Measurements from ENCODE around the gene AMBRA1.

Gene AMBRA1

GRCh38 chr11:46498179-46498578 is 95.6 kb downstream of the AMBRA1 start:
- no peak for DNase-seq

GRCh38 chr11:46497498-46497897 is 96.3 kb downstream of the AMBRA1 start:
- DNase-seq = no peak

GRCh38 chr11:46493791-46494190 is 100.0 kb downstream of the AMBRA1 start:
- DNase-seq = no peak

GRCh38 chr11:46492532-46492931 is 101.3 kb downstream of the AMBRA1 start:
- no peak for DNase-seq

- no peak for DNase-seq
These were observed 102.0 kb downstream of the AMBRA1 start for GRCh38 chr11:46491661-46492330.

- no peak for DNase-seq
These were observed 103.2 kb downstream of the AMBRA1 start for GRCh38 chr11:46490666-46491065.

- peak; percentile 54 for DNase-seq
These were observed 103.9 kb downstream of the AMBRA1 start for GRCh38 chr11:46489656-46490560.

- no peak for DNase-seq
These were observed 107.9 kb downstream of the AMBRA1 start for GRCh38 chr11:46485856-46486443.

- no peak for DNase-seq
These were observed 109.7 kb downstream of the AMBRA1 start for GRCh38 chr11:46484101-46484500.

GRCh38 chr11:46480909-46481308 is 112.9 kb downstream of the AMBRA1 start:
- no peak for DNase-seq

GRCh38 chr11:46480166-46480726 is 113.6 kb downstream of the AMBRA1 start:
- DNase-seq = no peak

- no peak for DNase-seq
These were observed 114.2 kb downstream of the AMBRA1 start for GRCh38 chr11:46479601-46480000.

- no peak for DNase-seq
These were observed 115.6 kb downstream of the AMBRA1 start for GRCh38 chr11:46478196-46478595.

- no peak for DNase-seq
These were observed 116.7 kb downstream of the AMBRA1 start for GRCh38 chr11:46477136-46477535.

- no peak for DNase-seq
These were observed 117.8 kb downstream of the AMBRA1 start for GRCh38 chr11:46475926-46476545.

GRCh38 chr11:46475051-46475925 is 118.5 kb downstream of the AMBRA1 start:
- DNase-seq = no peak

- DNase-seq = no peak
These were observed 121.2 kb downstream of the AMBRA1 start for GRCh38 chr11:46472662-46472994.

GRCh38 chr11:46471943-46472661 is 121.7 kb downstream of the AMBRA1 start:
- no peak for DNase-seq

GRCh38 chr11:46469926-46470325 is 123.9 kb downstream of the AMBRA1 start:
- no peak for DNase-seq

GRCh38 chr11:46465683-46466082 is 128.1 kb downstream of the AMBRA1 start:
- DNase-seq = no peak

- DNase-seq = no peak
These were observed 130.0 kb downstream of the AMBRA1 start for GRCh38 chr11:46463701-46464421.
